ENCODE results near the gene GSTA1. TPM values are rescaled to one million over a fixed set of nuclear protein-coding genes. Genes with fewer than 3 reads are reported as not detected.
A peak's percentile ranks its signal among the peaks of the same experiment; 100 is the strongest.
"Not testable (repeated sequence)": the region's sequence is repeated elsewhere in the genome, so short reads cannot be mapped to it uniquely, and the experiment has no call there.

The GSTA1 gene
- total and polyA plus RNA-seq, 3 donors from 2014 or later = 307 to 577 (median 349) TPM

- intact Hi-C loops (cut with DNase I; ENCODE audit: low total_unique reads); DNase-seq; H3K9me3 ChIP-seq; H3K27me3 ChIP-seq; H3K36me3 ChIP-seq (ENCODE audit: low read depth, missing control alignments): not testable (repeated sequence)
- WGBS, 2 donors = 69 to 81% methylated on average over 5 to 7 of the region's 7 CpGs
- peak overlapping the region in 1 of 2 donors; percentile 24 for H3K27ac ChIP-seq
- H3K4me1 ChIP-seq = peaks cover 12% of the 10 kb centered on the region
- H3K4me3 ChIP-seq = peak overlapping the region in 1 of 2 donors; percentile 50
Measured at GRCh38 chr6:52761673-52762491, 41.7 kb downstream of the GSTA1 start.

GRCh38 chr6:52760105-52760765 is 43.4 kb downstream of the GSTA1 start:
- no peaks in the 10 kb centered on the region for H3K9me3 ChIP-seq
- DNase-seq = no peak
- intact Hi-C loops (cut with DNase I; ENCODE audit: low total_unique reads) = no loop called here
- TF ChIP-seq CTCF (IDR thresholded peaks at IDR 0.05) = no peak
- no peak for TF ChIP-seq POLR2A (IDR thresholded peaks at IDR 0.05)
- no peaks in the 10 kb centered on the region for H3K27me3 ChIP-seq
- H3K4me3 ChIP-seq = no peak overlapping the region
- H3K27ac ChIP-seq = no peak overlapping the region
- no peaks in the 10 kb centered on the region for H3K36me3 ChIP-seq (ENCODE audit: low read depth, missing control alignments)
- WGBS, 2 donors = 69 to 73% methylated on average over 6 of the region's 6 CpGs
- peaks cover 3% of the 10 kb centered on the region for H3K4me1 ChIP-seq

- Histone ChIP-seq H3K4me1 (no peaks in the 10 kb centered on the region), H3K36me3 (ENCODE audit: low read depth, missing control alignments) (no peaks in the 10 kb centered on the region), H3K27ac (no peak overlapping the region), H3K4me3 (no peak overlapping the region), H3K27me3 (no peaks in the 10 kb centered on the region), H3K9me3 (no peaks in the 10 kb centered on the region)
- intact Hi-C loops (cut with DNase I; ENCODE audit: low total_unique reads) = no loop called here
- no peak for DNase-seq
- WGBS, 2 donors = 50 to 63% methylated on average over 1 of the region's 1 CpG
- no peak for TF ChIP-seq CTCF (IDR thresholded peaks at IDR 0.05)
- no peak for TF ChIP-seq POLR2A (IDR thresholded peaks at IDR 0.05)
Measured at GRCh38 chr6:52759085-52759484, 44.5 kb downstream of the GSTA1 start.

- H3K27me3 ChIP-seq; H3K4me1 ChIP-seq; H3K36me3 ChIP-seq (ENCODE audit: low read depth, missing control alignments); H3K27ac ChIP-seq; H3K9me3 ChIP-seq; H3K4me3 ChIP-seq; DNase-seq; intact Hi-C loops (cut with DNase I; ENCODE audit: low total_unique reads): not testable (repeated sequence)
- 57 to 66% methylated on average over 7 of the region's 7 CpGs for WGBS, 2 donors
Measured at GRCh38 chr6:52757651-52758338, 45.8 kb downstream of the GSTA1 start.

- Histone ChIP-seq H3K4me3 (no peak overlapping the region), H3K27ac (no peak overlapping the region), H3K4me1 (no peaks in the 10 kb centered on the region), H3K9me3 (no peaks in the 10 kb centered on the region), H3K27me3 (no peaks in the 10 kb centered on the region), H3K36me3 (ENCODE audit: low read depth, missing control alignments) (no peaks in the 10 kb centered on the region)
- 94 to 97% methylated on average over 3 of the region's 3 CpGs for WGBS, 2 donors
- DNase-seq = no peak
- intact Hi-C loops (cut with DNase I; ENCODE audit: low total_unique reads) = no loop called here
- no peak for TF ChIP-seq POLR2A (IDR thresholded peaks at IDR 0.05)
- TF ChIP-seq CTCF (IDR thresholded peaks at IDR 0.05) = no peak
Measured at GRCh38 chr6:52754443-52754842, 49.2 kb downstream of the GSTA1 start.

- H3K4me1 ChIP-seq; intact Hi-C loops (cut with DNase I; ENCODE audit: low total_unique reads); H3K9me3 ChIP-seq; H3K27ac ChIP-seq; H3K4me3 ChIP-seq; DNase-seq; H3K27me3 ChIP-seq; H3K36me3 ChIP-seq (ENCODE audit: low read depth, missing control alignments): not testable (repeated sequence)
- WGBS, 2 donors = 87 to 93% methylated on average over 2 of the region's 2 CpGs
Measured at GRCh38 chr6:52753137-52753536, 50.5 kb downstream of the GSTA1 start.

Measured in testis (tissue), 3 donors.